ENCODE data around the gene KRTAP5-9. TPM values are rescaled to one million over a fixed set of nuclear protein-coding genes. Genes with fewer than 3 reads are reported as not detected.

KRTAP5-9 gene
- total and polyA plus RNA-seq, 2 experiments from 2014 or later = 0.13 to 0.23 TPM

GRCh38 chr11:71557257-71557656, 9.0 kb downstream of the KRTAP5-9 start:
- Histone ChIP-seq H3K27ac (no peak overlapping the region), H3K4me1 (ENCODE audit: insufficient read depth) (no peaks in the 10 kb centered on the region), H3K79me2 (no peaks in the 10 kb centered on the region), H3K9me2 (replicated peaks; ENCODE audit: insufficient read depth) (no peaks in the 10 kb centered on the region), H4K20me1 (ENCODE audit: insufficient read depth, poor library complexity, severe bottlenecking) (no peaks in the 10 kb centered on the region), H3K4me3 (no peak overlapping the region), H3K9me3 (ENCODE audit: low read depth) (no peaks in the 10 kb centered on the region), H3K27me3 (no peaks in the 10 kb centered on the region), H3K36me3 (replicated peaks; ENCODE audit: insufficient read depth, low read depth) (no peaks in the 10 kb centered on the region), H3K4me2 (no peak overlapping the region), H2AFZ (no peak overlapping the region)
- no peak for TF ChIP-seq EZH2phosphoT487 (IDR thresholded peaks at IDR 0.05; ENCODE audit: low read depth, severe bottlenecking, unreplicated experiment)
- TF ChIP-seq CTCF (IDR thresholded peaks at IDR 0.05; ENCODE audit: poor library complexity) = no peak
- no peak for TF ChIP-seq EZH2 (IDR thresholded peaks at IDR 0.05; ENCODE audit: borderline replicate concordance)
- DNase-seq (ENCODE audit: low spot score) = no peak

- no peaks in the 10 kb centered on the region for H4K20me1 ChIP-seq (ENCODE audit: insufficient read depth, poor library complexity, severe bottlenecking)
- no peak for TF ChIP-seq EZH2 (IDR thresholded peaks at IDR 0.05; ENCODE audit: borderline replicate concordance)
- no peak for TF ChIP-seq CTCF (IDR thresholded peaks at IDR 0.05; ENCODE audit: poor library complexity)
- no peak for TF ChIP-seq EZH2phosphoT487 (IDR thresholded peaks at IDR 0.05; ENCODE audit: low read depth, severe bottlenecking, unreplicated experiment)
- no peak overlapping the region for H3K4me3 ChIP-seq
- DNase-seq (ENCODE audit: low spot score) = no peak
- 90% methylated on average over 1 of the region's 1 CpG for WGBS (ENCODE audit: low lambda C conversion rate, missing lambda C conversion rate)
- H2AFZ ChIP-seq = no peak overlapping the region
- no peaks in the 10 kb centered on the region for H3K9me3 ChIP-seq (ENCODE audit: low read depth)
- H3K36me3 ChIP-seq (replicated peaks; ENCODE audit: insufficient read depth, low read depth) = no peaks in the 10 kb centered on the region
- H3K79me2 ChIP-seq = no peaks in the 10 kb centered on the region
- H3K27me3 ChIP-seq = no peaks in the 10 kb centered on the region
- H3K4me2 ChIP-seq = no peak overlapping the region
- H3K4me1 ChIP-seq (ENCODE audit: insufficient read depth) = no peaks in the 10 kb centered on the region
- no peak overlapping the region for H3K27ac ChIP-seq
- H3K9me2 ChIP-seq (replicated peaks; ENCODE audit: insufficient read depth) = no peaks in the 10 kb centered on the region
Observed at GRCh38 chr11:71558996-71559395, 10.8 kb downstream of the KRTAP5-9 start.

GRCh38 chr11:71562120-71562519, 13.9 kb downstream of the KRTAP5-9 start:
- no peak overlapping the region for H2AFZ ChIP-seq
- no peaks in the 10 kb centered on the region for H3K4me1 ChIP-seq (ENCODE audit: insufficient read depth)
- no peaks in the 10 kb centered on the region for H4K20me1 ChIP-seq (ENCODE audit: insufficient read depth, poor library complexity, severe bottlenecking)
- H3K27ac ChIP-seq = no peak overlapping the region
- H3K79me2 ChIP-seq = no peaks in the 10 kb centered on the region
- no peaks in the 10 kb centered on the region for H3K27me3 ChIP-seq
- no peaks in the 10 kb centered on the region for H3K9me2 ChIP-seq (replicated peaks; ENCODE audit: insufficient read depth)
- H3K4me2 ChIP-seq = no peak overlapping the region
- H3K4me3 ChIP-seq = no peak overlapping the region
- no peak for TF ChIP-seq CTCF (IDR thresholded peaks at IDR 0.05; ENCODE audit: poor library complexity)
- TF ChIP-seq EZH2phosphoT487 (IDR thresholded peaks at IDR 0.05; ENCODE audit: low read depth, severe bottlenecking, unreplicated experiment) = no peak
- TF ChIP-seq EZH2 (IDR thresholded peaks at IDR 0.05; ENCODE audit: borderline replicate concordance) = no peak
- DNase-seq (ENCODE audit: low spot score) = no peak
- H3K9me3 ChIP-seq (ENCODE audit: low read depth) = no peaks in the 10 kb centered on the region
- no peaks in the 10 kb centered on the region for H3K36me3 ChIP-seq (replicated peaks; ENCODE audit: insufficient read depth, low read depth)

DNA sequence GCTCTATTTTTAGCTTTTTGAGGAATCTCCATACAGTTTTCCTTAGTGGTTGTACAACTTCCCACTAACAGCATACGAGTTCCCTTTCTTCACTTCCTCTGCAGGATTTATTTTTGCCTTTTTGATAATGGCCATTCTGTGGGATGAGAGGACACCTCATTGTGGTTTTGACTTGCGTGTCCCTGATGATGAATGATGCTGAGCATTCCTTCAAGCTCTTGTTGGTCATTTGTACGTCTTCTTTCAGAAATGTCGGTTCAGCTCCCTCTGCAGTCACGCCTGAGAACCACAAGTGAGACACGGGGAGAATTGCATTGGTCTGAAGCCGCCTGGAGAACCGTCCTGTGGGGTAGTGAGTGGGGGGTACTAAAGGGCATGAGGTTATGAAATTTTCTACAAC, 15.2 kb downstream of the KRTAP5-9 start:
- Histone ChIP-seq H3K27ac (no peak overlapping the region), H3K9me3 (ENCODE audit: low read depth) (no peaks in the 10 kb centered on the region), H3K4me3 (no peak overlapping the region), H3K27me3 (no peaks in the 10 kb centered on the region), H3K4me2 (no peak overlapping the region), H3K4me1 (ENCODE audit: insufficient read depth) (no peaks in the 10 kb centered on the region), H3K9me2 (replicated peaks; ENCODE audit: insufficient read depth) (no peaks in the 10 kb centered on the region), H2AFZ (no peak overlapping the region), H4K20me1 (ENCODE audit: insufficient read depth, poor library complexity, severe bottlenecking) (no peaks in the 10 kb centered on the region), H3K79me2 (no peaks in the 10 kb centered on the region), H3K36me3 (replicated peaks; ENCODE audit: insufficient read depth, low read depth) (no peaks in the 10 kb centered on the region)
- TF ChIP-seq EZH2 (IDR thresholded peaks at IDR 0.05; ENCODE audit: borderline replicate concordance) (no peak), CTCF (IDR thresholded peaks at IDR 0.05; ENCODE audit: poor library complexity) (peak; percentile 60), EZH2phosphoT487 (IDR thresholded peaks at IDR 0.05; ENCODE audit: low read depth, severe bottlenecking, unreplicated experiment) (no peak)
- DNase-seq (ENCODE audit: low spot score) = peak; percentile 66
- WGBS (ENCODE audit: low lambda C conversion rate, missing lambda C conversion rate) = 31% methylated on average over 8 of the region's 8 CpGs

Measured in hepatocyte (in vitro differentiated cells).